GM18505 (cell line): ENCODE data around the gene CPLANE2.
A peak's percentile ranks its signal among the peaks of the same experiment; 100 is the strongest.
"Not testable (repeated sequence)": the region's sequence is repeated elsewhere in the genome, so short reads cannot be mapped to it uniquely, and the experiment has no call there.

Experiments used
- ATAC-seq: cut with Tn5 transposase; IDR thresholded peaks from one replicate; pipeline ENCODE4 v1.9.1; 2021; ENCODE audit not compliant: unreplicated experiment
- POLR2A ChIP-seq: IDR thresholded peaks from 4 replicates; pipeline ENCODE4 v1.6.1; 2011; ENCODE audit warnings: borderline replicate concordance; ENCODE audit not compliant: insufficient read depth, insufficient read length; ENCODE audit errors: extremely low read depth

CPLANE2 gene

GRCh38 chr1:16206547-16207317, 30.3 kb downstream of the CPLANE2 start:
- TF ChIP-seq POLR2A, result peak; percentile 68
- peak; percentile 66 for ATAC-seq

- ATAC-seq, result no peak
- TF ChIP-seq POLR2A, result no peak
Observed at GRCh38 chr1:16205891-16206546, 31.0 kb downstream of the CPLANE2 start.

GRCh38 chr1:16205334-16205671, 31.7 kb downstream of the CPLANE2 start:
- no peak for ATAC-seq
- no peak for TF ChIP-seq POLR2A

GRCh38 chr1:16204634-16205333, 32.2 kb downstream of the CPLANE2 start:
- TF ChIP-seq POLR2A, result no peak
- ATAC-seq, result no peak

- no peak for ATAC-seq
- no peak for TF ChIP-seq POLR2A
Observed at GRCh38 chr1:16204216-16204615, 32.8 kb downstream of the CPLANE2 start.

- ATAC-seq, result no peak
- TF ChIP-seq POLR2A, result no peak
Observed at GRCh38 chr1:16203550-16203949, 33.4 kb downstream of the CPLANE2 start.

- TF ChIP-seq POLR2A, result no peak
- ATAC-seq, result no peak
Observed at GRCh38 chr1:16202281-16203210, 34.4 kb downstream of the CPLANE2 start.

- TF ChIP-seq POLR2A, result no peak
- ATAC-seq, result no peak
Observed at GRCh38 chr1:16199700-16200099, 37.3 kb downstream of the CPLANE2 start.

GRCh38 chr1:16199157-16199501, 37.9 kb downstream of the CPLANE2 start:
- TF ChIP-seq POLR2A, result no peak
- ATAC-seq, result no peak

GRCh38 chr1:16198444-16199156, 38.4 kb downstream of the CPLANE2 start:
- ATAC-seq, result no peak
- TF ChIP-seq POLR2A, result no peak

- TF ChIP-seq POLR2A, result no peak
- no peak for ATAC-seq
Observed at GRCh38 chr1:16196874-16197273, 40.1 kb downstream of the CPLANE2 start.

GRCh38 chr1:16196139-16196538, 40.8 kb downstream of the CPLANE2 start:
- not testable (repeated sequence) for ATAC-seq
